GM18870 (cell line): ENCODE results near the gene APP.

Experiments
- ATAC-seq: cut with Tn5 transposase; IDR thresholded peaks from one replicate; pipeline ENCODE4 v1.9.1; 2021; ENCODE audit warnings: moderate library complexity; ENCODE audit not compliant: unreplicated experiment

APP gene

DNA sequence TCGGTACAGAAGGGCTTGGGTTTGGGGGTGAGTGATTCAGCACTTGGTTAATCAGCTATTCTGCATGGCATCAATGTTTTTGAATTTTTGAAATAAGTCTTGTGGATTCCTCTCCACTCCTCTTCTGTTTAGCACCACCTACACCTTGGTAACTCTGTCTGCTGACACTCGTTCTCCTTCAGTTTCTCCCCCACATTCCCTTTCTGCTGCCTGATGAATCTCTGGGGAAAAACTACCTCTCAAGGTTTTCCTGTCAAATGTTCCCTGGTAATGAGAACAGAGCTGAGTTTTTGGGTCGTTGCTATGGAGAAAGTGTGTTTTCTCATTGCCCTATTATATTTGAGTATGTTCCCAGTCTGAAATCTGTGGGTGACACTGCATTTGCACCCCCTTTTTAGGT is 327.6 kb downstream of the APP start:
- no peak for ATAC-seq

DNA sequence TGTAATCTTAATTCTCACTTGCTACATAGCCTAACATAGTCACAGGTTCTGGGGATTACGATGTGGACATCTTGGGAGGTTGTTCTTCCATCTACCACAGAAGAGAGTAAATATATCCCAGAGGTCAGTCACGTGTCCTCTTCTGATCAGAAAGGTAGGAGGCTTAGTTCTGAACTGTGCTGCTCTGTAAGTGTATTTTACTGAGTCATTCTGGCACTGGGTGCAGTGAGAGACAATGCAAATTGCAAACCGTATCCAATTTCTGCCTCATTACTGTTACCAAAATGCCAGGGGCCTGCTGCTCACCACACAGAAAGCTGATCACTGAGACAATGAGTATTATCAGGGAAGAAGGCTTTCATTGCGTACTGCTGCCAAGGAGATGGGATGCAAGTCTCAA is 331.8 kb downstream of the APP start:
- ATAC-seq = no peak

DNA sequence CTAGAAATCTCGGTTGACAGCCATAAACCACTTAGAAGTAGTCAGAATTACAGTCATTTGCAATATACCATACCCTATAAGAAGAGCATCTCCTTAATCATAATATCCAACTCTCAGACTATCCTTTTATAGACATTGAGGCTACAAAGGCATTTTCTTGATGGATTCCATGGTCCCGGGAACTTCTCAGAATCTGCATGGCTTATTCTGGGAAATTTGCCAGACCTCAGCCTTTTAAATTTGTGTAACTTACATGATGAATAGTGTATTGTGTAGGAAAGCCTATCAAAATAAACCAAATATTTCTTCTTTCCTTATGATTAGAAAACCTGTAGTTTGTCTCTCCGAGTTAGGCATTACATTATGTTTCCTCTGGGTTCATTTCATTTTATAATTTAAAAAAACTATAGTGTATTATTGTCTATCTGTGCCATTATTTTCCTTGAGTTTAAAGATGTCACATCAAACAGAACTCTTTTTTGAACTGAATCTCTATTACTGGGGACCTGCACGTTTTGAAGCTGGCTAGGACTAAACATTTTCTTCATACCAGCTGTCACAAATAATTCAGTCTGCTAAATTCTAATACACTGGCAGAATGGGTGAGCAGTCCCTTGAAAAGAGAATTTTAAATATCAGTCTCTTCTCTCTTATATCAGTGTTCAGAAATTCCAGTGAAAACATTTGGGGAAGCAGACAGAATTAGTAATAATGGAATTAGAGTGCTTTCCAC is 332.9 kb downstream of the APP start:
- no peak for ATAC-seq

DNA sequence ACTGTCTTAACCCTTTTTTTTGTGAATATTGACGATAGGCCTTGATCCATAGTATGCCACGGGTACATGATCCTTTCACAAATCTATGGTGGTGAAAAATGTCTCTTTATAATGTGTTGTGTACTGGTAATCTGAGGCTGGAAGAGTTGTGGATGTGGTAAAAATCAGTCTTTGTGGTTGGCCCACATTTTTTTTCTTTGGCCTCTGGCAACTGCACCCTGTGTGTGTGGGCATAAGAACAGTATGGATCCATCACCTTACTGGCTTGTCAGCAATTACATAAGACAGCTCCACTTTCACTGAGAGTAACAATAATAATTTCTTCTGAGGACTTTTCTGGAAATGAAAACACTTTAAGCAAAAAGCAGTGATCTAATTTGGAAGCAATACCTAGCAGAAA is 334.2 kb downstream of the APP start:
- ATAC-seq = no peak

DNA sequence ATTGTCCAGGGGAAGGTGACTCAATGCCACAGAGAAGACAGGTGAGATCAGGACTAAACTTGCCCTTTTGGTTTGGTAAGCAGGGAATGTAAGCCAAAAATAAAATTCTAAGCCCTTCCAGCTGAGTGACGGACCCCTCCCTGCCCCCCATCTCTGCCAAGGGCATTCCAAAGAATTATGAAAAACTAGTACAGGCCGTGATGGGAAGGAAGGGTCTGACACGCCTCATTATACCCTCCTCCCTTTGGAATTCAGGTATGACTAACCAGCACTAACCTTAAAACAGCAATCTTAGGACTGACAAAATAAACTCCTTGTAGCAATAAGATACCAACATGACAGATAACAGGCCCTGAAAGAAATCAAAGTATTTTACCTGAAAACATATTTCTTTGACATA is 336.2 kb downstream of the APP start:
- no peak for ATAC-seq

DNA sequence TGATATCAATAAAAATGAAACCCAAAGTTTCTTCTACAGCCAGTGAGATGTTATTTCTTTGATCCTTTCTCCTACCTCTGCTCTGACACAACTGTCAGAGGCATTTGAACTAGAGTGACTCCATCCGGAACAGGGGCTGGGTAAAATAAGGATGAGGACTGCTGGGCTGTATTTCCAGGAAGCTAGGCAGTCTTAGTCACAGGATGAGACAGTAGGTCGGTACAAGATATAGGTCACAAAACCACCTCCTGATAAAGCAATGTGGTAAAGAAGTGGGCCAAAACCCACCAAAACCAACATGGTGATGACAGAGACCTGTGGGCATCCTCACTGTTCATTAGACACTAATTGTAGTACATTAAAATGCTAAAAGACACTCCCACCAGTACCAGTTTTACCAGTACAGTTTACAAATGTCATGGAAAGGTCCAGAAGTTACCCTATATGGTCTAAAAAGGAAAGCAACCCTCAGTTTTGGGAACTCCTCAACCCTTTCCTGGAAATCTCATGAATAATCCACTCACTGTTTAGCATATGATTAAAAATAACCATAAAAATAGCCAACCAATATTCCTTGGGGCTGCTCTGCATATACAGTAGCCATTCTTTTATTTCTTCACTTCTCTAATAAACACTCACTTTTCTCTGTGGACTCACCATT is 339.1 kb downstream of the APP start:
- no peak for ATAC-seq
